Measurements from ENCODE around the gene TUSC7. TPM values are rescaled to one million over a fixed set of nuclear protein-coding genes. Genes with fewer than 3 reads are reported as not detected.

TUSC7 gene
- total and polyA plus RNA-seq, 2 of the 8 experiments (the other 6 are each of a cell fraction or from before 2014, with no cell fraction given), result not detected

DNA sequence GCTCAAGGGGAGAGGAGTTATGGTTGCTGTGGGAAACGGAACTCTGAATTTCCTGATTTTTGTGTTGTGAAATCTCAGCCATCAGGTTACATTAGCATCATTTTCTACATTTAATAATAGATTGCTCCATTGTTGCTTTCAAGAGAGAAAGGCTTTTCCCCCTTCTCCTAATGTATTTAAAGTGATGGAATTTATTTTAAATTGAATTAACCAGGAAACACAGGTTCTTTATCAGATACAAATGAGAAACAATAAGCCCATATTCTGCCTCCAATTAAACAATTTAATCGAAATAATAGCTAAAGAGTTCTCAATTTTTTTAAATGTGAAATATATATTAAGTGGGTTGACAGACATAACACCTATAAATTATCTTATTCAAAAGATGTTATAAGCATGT lies 30.1 kb downstream of the TUSC7 start:
- Histone ChIP-seq H3K9me3 (ENCODE audit: insufficient read depth in 2 of 2, low read depth in 1 of 2, low read length in 1 of 2) (peaks cover 5 to 7% of the 10 kb centered on the region in 2 experiments; a peak in 2 of 4 replicates), H4K20me1 (replicated peaks in 1 of 2; ENCODE audit: control insufficient read depth in 1 of 2, insufficient read depth in 2 of 2, low read length in 2 of 2) (no peaks in the 10 kb centered on the region), H3K23me2 (ENCODE audit: low read depth, low read length) (no peaks in the 10 kb centered on the region), H3K18ac (ENCODE audit: extremely low read depth, low read length) (no peak overlapping the region), H3K27me3 (replicated peaks in 1 of 4; ENCODE audit: control insufficient read depth in 3 of 4, extremely low read depth in 1 of 4, insufficient read depth in 3 of 4, low read length in 3 of 4) (no peaks in the 10 kb centered on the region), H2BK20ac (ENCODE audit: low read length) (no peak overlapping the region), H4K5ac (ENCODE audit: insufficient read length, low read depth, low read length) (no peak overlapping the region), H2BK5ac (ENCODE audit: low read depth, low read length) (no peak overlapping the region), H4K91ac (replicated peaks; ENCODE audit: insufficient read length, low read length) (no peak overlapping the region), H2AK5ac (ENCODE audit: low read depth, low read length) (no peak overlapping the region), H3K56ac (replicated peaks; ENCODE audit: insufficient read length, low read depth, low read length) (no peak overlapping the region), H2BK120ac (replicated peaks; ENCODE audit: low read depth, low read length) (no peak overlapping the region), H3K79me2 (ENCODE audit: control insufficient read depth in 1 of 2, insufficient read depth in 2 of 2, low read length in 2 of 2) (no peaks in the 10 kb centered on the region), H2BK15ac (ENCODE audit: low read length) (no peak overlapping the region), H3K27ac (ENCODE audit: low read depth, low read length) (no peak overlapping the region), H3K36me3 (ENCODE audit: control insufficient read depth in 2 of 4, insufficient read depth in 4 of 4, low read length in 3 of 4) (no peaks in the 10 kb centered on the region), H2BK12ac (ENCODE audit: low read depth, low read length) (no peak overlapping the region), H4K8ac (ENCODE audit: extremely low read depth, insufficient read depth, low read length) (no peak overlapping the region), H3K9ac (replicated peaks in 1 of 4; ENCODE audit: extremely low read depth in 1 of 4, low read depth in 3 of 4, low read length in 3 of 4) (no peak overlapping the region), H3K14ac (ENCODE audit: insufficient read length) (no peak overlapping the region), H3K23ac (ENCODE audit: insufficient read length) (no peak overlapping the region), H3K4me1 (replicated peaks in 1 of 4; ENCODE audit: control insufficient read depth in 3 of 4, insufficient read depth in 4 of 4, low read length in 3 of 4) (no peaks in the 10 kb centered on the region), H3K4ac (replicated peaks; ENCODE audit: insufficient read length, low read depth, low read length) (no peak overlapping the region), H3K4me3 (ENCODE audit: extremely low read depth in 1 of 4, insufficient read depth in 2 of 4, low read depth in 3 of 4, low read length in 4 of 4) (no peak overlapping the region), H2AFZ (ENCODE audit: low read length) (no peak overlapping the region), H3K79me1 (ENCODE audit: low read depth, low read length) (no peaks in the 10 kb centered on the region), H3K4me2 (ENCODE audit: insufficient read depth in 1 of 2, low read depth in 2 of 2, low read length in 2 of 2) (no peak overlapping the region)
- ChIA-PET POLR2A (ENCODE audit: partially characterized antibody) (no interaction called here), CTCF (ENCODE audit: partially characterized antibody) (no interaction called here)
- FAIRE-seq, result no peak
- 74% methylated on average over 2 of the region's 2 CpGs; no CpG with 5 or more reads in 1 of the 2 experiments for WGBS, 2 experiments (ENCODE audit: extremely low coverage in 1 of 2, insufficient coverage in 1 of 2, insufficient read length in 1 of 2, insufficient replicate concordance in 2 of 2, low coverage in 1 of 2, low lambda C conversion rate in 2 of 2, missing lambda C conversion rate in 1 of 2)
- no peak for DNase-seq (ENCODE audit: low read depth in 1 of 2, low spot score in 2 of 2)
- TF ChIP-seq TAF7 (optimal IDR thresholded peaks at IDR 0.05; ENCODE audit: borderline replicate concordance, low read depth, low read length), result no peak
- no peak for TF ChIP-seq SP2 (IDR thresholded peaks at IDR 0.05; ENCODE audit: low read length)
- TF ChIP-seq TAF1 (IDR thresholded peaks at IDR 0.05; ENCODE audit: low read depth, low read length), result no peak
- TF ChIP-seq KDM4A (IDR thresholded peaks at IDR 0.05; ENCODE audit: low read depth, low read length, severe bottlenecking), result no peak
